Right atrium auricular region (tissue), 2 donors: ENCODE results near the gene GFY. TPM values are rescaled to one million over a fixed set of nuclear protein-coding genes. Genes with fewer than 3 reads are reported as not detected.
A peak's percentile ranks its signal among the peaks of the same experiment; 100 is the strongest.
"Not testable (repeated sequence)": the region's sequence is repeated elsewhere in the genome, so short reads cannot be mapped to it uniquely, and the experiment has no call there.

Source experiments
- DNase-seq: peaks from one replicate; pipeline ENCODE4 v3.0.0-alpha.2; 2019; ENCODE audit warnings: low spot score
- H3K27ac ChIP-seq, 2 donors: fragments of 200-600 bp; sonication (generic); 1 replicate in 1 of 2; 2 replicates in 1 of 2; pipeline ENCODE4 v1.5.1; 2016 to 2019
- H3K27me3 ChIP-seq, 2 donors: fragments of 200-600 bp; sonication (generic); one replicate each; pipeline versions ENCODE4 v1.5.1 to v1.6.0; 2017 to 2019
- H3K36me3 ChIP-seq: fragments of 200-600 bp; sonication (generic); one replicate; pipeline ENCODE4 v1.5.1; 2016
- H3K4me1 ChIP-seq, 2 donors: fragments of 200-600 bp; sonication (generic); one replicate each; pipeline versions ENCODE4 v1.5.1 to v1.6.0; 2017 to 2019
- H3K4me3 ChIP-seq, 2 donors: fragments of 200-600 bp; sonication (generic); 1 replicate in 1 of 2; 2 replicates in 1 of 2; pipeline ENCODE4 v1.5.1; 2017 to 2019; ENCODE audit warnings: mild to moderate bottlenecking in 1 of 2, moderate library complexity in 1 of 2
- H3K9me3 ChIP-seq, 2 donors: fragments of 200-600 bp; sonication (generic); one replicate each; pipeline ENCODE4 v1.5.1; 2019
- CTCF ChIP-seq, 2 donors: fragments of 200-600 bp; sonication (generic); IDR thresholded peaks; one replicate each; pipeline ENCODE4 v1.5.1; 2019; ENCODE audit warnings: antibody characterized with exemption in 2 of 2
- total RNA-seq, 2 donors: library from RNA; depleted of rRNA; stranded (reverse); fragments of >200 nt; gene quantifications; one replicate each; pipeline ENCODE4 v1.1.0, GENCODE V29; 2016

GFY gene
- total RNA-seq, 2 donors from 2014 or later: not detected

- H3K4me1 ChIP-seq: peaks cover 0 to 27% of the 10 kb centered on the region in 2 donors
- H3K9me3 ChIP-seq: no peaks in the 10 kb centered on the region
- H3K27ac ChIP-seq: peak overlapping the region; percentile 66 to 75
- no peak for DNase-seq
- TF ChIP-seq CTCF (IDR thresholded peaks at IDR 0.05): no peak
- no peak overlapping the region for H3K4me3 ChIP-seq
- H3K27me3 ChIP-seq: no peaks in the 10 kb centered on the region
- H3K36me3 ChIP-seq: peaks cover 6% of the 10 kb centered on the region
Observed at GRCh38 chr19:49468199-49468598, 43.0 kb downstream of the GFY start.

- peak; percentile 97 for DNase-seq
- Histone ChIP-seq H3K4me3 (no peak overlapping the region), H3K27me3 (no peaks in the 10 kb centered on the region), H3K27ac (peak overlapping the region; percentile 66 to 75), H3K36me3 (peaks cover 6% of the 10 kb centered on the region), H3K9me3 (no peaks in the 10 kb centered on the region), H3K4me1 (peaks cover 0 to 34% of the 10 kb centered on the region in 2 donors)
- TF ChIP-seq CTCF (IDR thresholded peaks at IDR 0.05): no peak
Observed at GRCh38 chr19:49468746-49469447, 43.7 kb downstream of the GFY start.

GRCh38 chr19:49469828-49470614 lies 44.8 kb downstream of the GFY start:
- no peaks in the 10 kb centered on the region for H3K36me3 ChIP-seq
- H3K27ac ChIP-seq: peak overlapping the region; percentile 63 to 75
- H3K4me3 ChIP-seq: no peak overlapping the region
- no peaks in the 10 kb centered on the region for H3K9me3 ChIP-seq
- DNase-seq: no peak
- no peak for TF ChIP-seq CTCF (IDR thresholded peaks at IDR 0.05)
- H3K4me1 ChIP-seq: peaks cover 0 to 44% of the 10 kb centered on the region in 2 donors
- no peaks in the 10 kb centered on the region for H3K27me3 ChIP-seq

- no peak overlapping the region for H3K4me3 ChIP-seq
- H3K9me3 ChIP-seq: no peaks in the 10 kb centered on the region
- peaks cover 0 to 44% of the 10 kb centered on the region in 2 donors for H3K4me1 ChIP-seq
- no peak for TF ChIP-seq CTCF (IDR thresholded peaks at IDR 0.05)
- peak overlapping the region in 1 of 2 donors; percentile 36 for H3K27ac ChIP-seq
- no peaks in the 10 kb centered on the region for H3K27me3 ChIP-seq
- no peaks in the 10 kb centered on the region for H3K36me3 ChIP-seq
- DNase-seq: no peak
Observed at GRCh38 chr19:49470615-49470978, 45.4 kb downstream of the GFY start.

- Histone ChIP-seq H3K27me3 (no peaks in the 10 kb centered on the region), H3K36me3 (no peaks in the 10 kb centered on the region), H3K4me3 (no peak overlapping the region), H3K4me1 (peaks cover 0 to 49% of the 10 kb centered on the region in 2 donors), H3K9me3 (no peaks in the 10 kb centered on the region), H3K27ac (no peak overlapping the region)
- DNase-seq: no peak
- no peak for TF ChIP-seq CTCF (IDR thresholded peaks at IDR 0.05)
Observed at GRCh38 chr19:49472936-49473335, 47.7 kb downstream of the GFY start.

- H3K36me3 ChIP-seq, H3K27me3 ChIP-seq, H3K9me3 ChIP-seq, DNase-seq: not testable (repeated sequence)
- H3K4me1 ChIP-seq: peaks cover 0 to 47% of the 10 kb centered on the region in 2 donors
- H3K4me3 ChIP-seq: peak overlapping the region; percentile 63 to 76
- H3K27ac ChIP-seq: peak overlapping the region; percentile 83 to 90
Observed at GRCh38 chr19:49473501-49473867, 48.3 kb downstream of the GFY start.
